Measurements from ENCODE around the gene PTPRN2.

DNA sequence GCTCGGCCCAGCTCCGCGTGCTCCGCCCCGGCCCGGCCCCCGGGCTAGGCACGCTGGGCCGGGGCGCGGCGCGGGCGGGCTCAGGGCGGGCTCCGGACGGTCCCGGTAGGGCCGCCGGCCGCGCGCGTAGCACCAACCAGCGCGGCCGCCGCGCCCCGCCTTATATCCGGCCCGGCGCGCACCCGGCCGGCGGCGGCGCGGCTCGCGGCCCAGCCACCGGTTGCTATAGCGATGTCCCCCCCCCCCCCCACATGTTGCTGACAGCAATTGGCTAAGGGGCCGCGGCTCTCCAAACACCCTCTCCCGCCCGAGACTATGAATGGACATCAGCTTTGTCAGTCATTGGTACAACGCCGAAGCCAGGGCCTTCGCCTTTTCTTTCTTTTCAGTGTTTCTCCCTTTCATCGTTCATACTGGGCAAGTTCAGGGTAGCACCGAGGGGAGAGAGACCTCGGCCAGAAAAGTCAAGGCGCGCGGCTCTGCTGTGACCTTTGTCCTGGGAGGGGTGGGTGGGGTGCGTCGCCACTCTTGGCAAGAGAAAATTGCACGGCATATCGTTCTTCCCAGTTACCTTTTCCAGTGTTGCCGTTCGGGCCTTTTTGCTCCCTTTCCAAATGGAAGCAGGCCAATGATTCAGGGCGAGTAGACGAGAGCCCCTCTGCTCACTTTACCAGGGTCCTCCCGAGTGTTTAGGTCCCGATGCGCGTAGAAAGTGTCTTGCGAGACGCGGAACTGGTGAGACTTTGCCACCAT, 896.6 kb downstream of the PTPRN2 start:
- TF ChIP-seq, protein P1, sequence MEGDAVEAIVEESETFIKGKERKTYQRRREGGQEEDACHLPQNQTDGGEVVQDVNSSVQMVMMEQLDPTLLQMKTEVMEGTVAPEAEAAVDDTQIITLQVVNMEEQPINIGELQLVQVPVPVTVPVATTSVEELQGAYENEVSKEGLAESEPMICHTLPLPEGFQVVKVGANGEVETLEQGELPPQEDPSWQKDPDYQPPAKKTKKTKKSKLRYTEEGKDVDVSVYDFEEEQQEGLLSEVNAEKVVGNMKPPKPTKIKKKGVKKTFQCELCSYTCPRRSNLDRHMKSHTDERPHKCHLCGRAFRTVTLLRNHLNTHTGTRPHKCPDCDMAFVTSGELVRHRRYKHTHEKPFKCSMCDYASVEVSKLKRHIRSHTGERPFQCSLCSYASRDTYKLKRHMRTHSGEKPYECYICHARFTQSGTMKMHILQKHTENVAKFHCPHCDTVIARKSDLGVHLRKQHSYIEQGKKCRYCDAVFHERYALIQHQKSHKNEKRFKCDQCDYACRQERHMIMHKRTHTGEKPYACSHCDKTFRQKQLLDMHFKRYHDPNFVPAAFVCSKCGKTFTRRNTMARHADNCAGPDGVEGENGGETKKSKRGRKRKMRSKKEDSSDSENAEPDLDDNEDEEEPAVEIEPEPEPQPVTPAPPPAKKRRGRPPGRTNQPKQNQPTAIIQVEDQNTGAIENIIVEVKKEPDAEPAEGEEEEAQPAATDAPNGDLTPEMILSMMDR (conservative IDR thresholded peaks at IDR 0.05 in 1 of 2, IDR thresholded peaks at IDR 0.05 in 1 of 2; ENCODE audit: low read depth in 1 of 2, low read length in 2 of 2), result no peak
- TF ChIP-seq EZH2 (IDR thresholded peaks at IDR 0.05; ENCODE audit: low read length, missing control alignments), result no peak

Measured in fibroblast of lung (primary cell).